ENCODE measurements around the gene TLL2. TPM values are rescaled to one million over a fixed set of nuclear protein-coding genes. Genes with fewer than 3 reads are reported as not detected.

The TLL2 gene
- total RNA-seq, 6 donors from 2014 or later: 0.06 to 0.20 TPM; not detected in 4

GRCh38 chr10:96410296-96410695 lies 103.4 kb downstream of the TLL2 start:
- H3K36me3 ChIP-seq: no peaks in the 10 kb centered on the region
- TF ChIP-seq POLR2AphosphoS5 (IDR thresholded peaks at IDR 0.05): no peak
- TF ChIP-seq POLR2A (IDR thresholded peaks at IDR 0.05): no peak
- no peak for TF ChIP-seq EP300 (IDR thresholded peaks at IDR 0.05)
- no peak for TF ChIP-seq CTCF (IDR thresholded peaks at IDR 0.05)
- no peak overlapping the region for H3K27ac ChIP-seq
- no peaks in the 10 kb centered on the region for H3K27me3 ChIP-seq
- no peaks in the 10 kb centered on the region for H3K4me1 ChIP-seq
- DNase-seq: no peak
- 90% methylated on average over 8 to 11 of the region's 11 CpGs for WGBS, 2 donors
- H3K9me3 ChIP-seq: no peaks in the 10 kb centered on the region
- ATAC-seq (ENCODE audit: low FRiP score in 2 of 2): no peak
- H3K4me3 ChIP-seq: no peak overlapping the region

GRCh38 chr10:96408201-96408600 lies 105.5 kb downstream of the TLL2 start:
- H3K27ac ChIP-seq: no peak overlapping the region
- TF ChIP-seq POLR2AphosphoS5 (IDR thresholded peaks at IDR 0.05): no peak
- TF ChIP-seq EP300 (IDR thresholded peaks at IDR 0.05): no peak
- TF ChIP-seq CTCF (IDR thresholded peaks at IDR 0.05): no peak
- TF ChIP-seq POLR2A (IDR thresholded peaks at IDR 0.05): no peak
- no peaks in the 10 kb centered on the region for H3K9me3 ChIP-seq
- H3K4me3 ChIP-seq: no peak overlapping the region
- WGBS, 2 donors: 71 to 81% methylated on average over 1 of the region's 1 CpG
- H3K4me1 ChIP-seq: no peaks in the 10 kb centered on the region
- DNase-seq: no peak
- H3K36me3 ChIP-seq: no peaks in the 10 kb centered on the region
- ATAC-seq (ENCODE audit: low FRiP score in 2 of 2): no peak
- H3K27me3 ChIP-seq: no peaks in the 10 kb centered on the region

- 84% methylated on average over 15 of the region's 15 CpGs for WGBS, 2 donors
- no peak for ATAC-seq (ENCODE audit: low FRiP score in 2 of 2)
Measured at GRCh38 chr10:96407560-96408069, 106.1 kb downstream of the TLL2 start.

DNA sequence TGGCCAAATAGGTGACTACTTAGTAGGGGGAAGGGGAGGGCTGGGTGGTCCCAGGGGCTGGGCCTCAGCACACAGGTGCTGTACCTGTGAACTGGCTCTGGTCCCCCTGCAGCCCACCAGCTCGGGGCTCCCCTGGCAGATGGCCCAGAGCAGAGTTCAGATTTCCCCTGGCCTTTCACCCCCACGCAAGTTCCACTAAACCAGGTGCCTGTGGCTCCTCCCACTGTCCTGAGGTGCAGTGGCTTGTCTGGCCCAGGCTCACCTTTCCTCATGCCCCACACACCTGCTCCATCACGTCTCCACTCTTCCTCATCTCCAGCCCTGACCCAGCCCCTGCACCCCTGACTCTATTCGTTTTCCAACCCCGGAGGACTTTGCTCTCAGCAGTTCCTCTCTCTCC lies 107.6 kb downstream of the TLL2 start:
- ATAC-seq (ENCODE audit: low FRiP score in 2 of 2): no peak
- no peak overlapping the region for H3K4me3 ChIP-seq
- H3K36me3 ChIP-seq: no peaks in the 10 kb centered on the region
- TF ChIP-seq POLR2A (IDR thresholded peaks at IDR 0.05) (no peak), POLR2AphosphoS5 (IDR thresholded peaks at IDR 0.05) (no peak), EP300 (IDR thresholded peaks at IDR 0.05) (no peak), CTCF (IDR thresholded peaks at IDR 0.05) (no peak)
- no peaks in the 10 kb centered on the region for H3K9me3 ChIP-seq
- H3K4me1 ChIP-seq: no peaks in the 10 kb centered on the region
- no peaks in the 10 kb centered on the region for H3K27me3 ChIP-seq
- DNase-seq: peak in 1 of 2 donors; percentile 12
- no peak overlapping the region for H3K27ac ChIP-seq
- 71 to 83% methylated on average over 4 to 5 of the region's 5 CpGs for WGBS, 2 donors

More at GRCh38 chr10:96407560-96408069, 106.1 kb downstream of the TLL2 start:
- Histone ChIP-seq H3K36me3 (no peaks in the 10 kb centered on the region), H3K4me3 (no peak overlapping the region), H3K27ac (no peak overlapping the region), H3K9me3 (no peaks in the 10 kb centered on the region), H3K4me1 (no peaks in the 10 kb centered on the region), H3K27me3 (no peaks in the 10 kb centered on the region)
- peak in 1 of 2 donors; percentile 8 for DNase-seq
- no peak for TF ChIP-seq POLR2AphosphoS5 (IDR thresholded peaks at IDR 0.05)
- TF ChIP-seq CTCF (IDR thresholded peaks at IDR 0.05): no peak
- no peak for TF ChIP-seq POLR2A (IDR thresholded peaks at IDR 0.05)
- TF ChIP-seq EP300 (IDR thresholded peaks at IDR 0.05): no peak

All from upper lobe of left lung (tissue), 6 donors.